LNCaP clone FGC (cell line): ENCODE data around the gene NRL.

ENCODE experiments used
- DNase-seq: peaks from one replicate; pipeline ENCODE4 v3.0.0-alpha.2; 2011; ENCODE audit warnings: low read depth
- H3K4me3 ChIP-seq: 2 replicates; pipeline ENCODE4 v1.5.1; 2011; ENCODE audit warnings: mild to moderate bottlenecking, low read depth, low read length, control low read depth
- CTCF ChIP-seq: IDR thresholded peaks from 2 replicates; pipeline ENCODE4 v1.5.1; 2012; ENCODE audit warnings: mild to moderate bottlenecking; ENCODE audit not compliant: control insufficient read depth, insufficient read depth; ENCODE audit errors: extremely low read depth

The NRL gene

GRCh38 chr14:24065408-24065807 lies 49.3 kb downstream of the NRL start:
- no peak for DNase-seq
- TF ChIP-seq CTCF = no peak
- H3K4me3 ChIP-seq = no peak overlapping the region

DNA sequence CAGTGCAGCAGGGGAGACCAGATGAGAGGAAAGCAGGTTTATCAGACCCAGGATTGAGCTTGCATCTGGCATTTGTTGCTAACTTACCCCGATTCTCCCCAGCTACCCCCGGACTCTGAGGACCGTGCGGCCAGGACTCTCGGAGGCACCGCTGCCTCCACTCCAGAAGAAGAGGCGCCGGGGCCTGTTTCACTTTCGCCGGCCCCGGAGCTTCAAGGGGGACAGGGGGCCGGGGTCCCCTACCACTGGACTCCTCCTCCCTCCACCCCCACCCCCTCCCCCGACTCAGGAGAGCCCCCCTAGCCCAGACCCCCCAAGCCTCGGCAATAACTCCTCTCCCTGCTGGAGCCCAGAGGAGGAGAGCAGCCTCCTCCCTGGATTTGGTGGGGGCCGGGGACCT lies 49.9 kb downstream of the NRL start:
- DNase-seq = no peak
- TF ChIP-seq CTCF = no peak
- no peak overlapping the region for H3K4me3 ChIP-seq

DNA sequence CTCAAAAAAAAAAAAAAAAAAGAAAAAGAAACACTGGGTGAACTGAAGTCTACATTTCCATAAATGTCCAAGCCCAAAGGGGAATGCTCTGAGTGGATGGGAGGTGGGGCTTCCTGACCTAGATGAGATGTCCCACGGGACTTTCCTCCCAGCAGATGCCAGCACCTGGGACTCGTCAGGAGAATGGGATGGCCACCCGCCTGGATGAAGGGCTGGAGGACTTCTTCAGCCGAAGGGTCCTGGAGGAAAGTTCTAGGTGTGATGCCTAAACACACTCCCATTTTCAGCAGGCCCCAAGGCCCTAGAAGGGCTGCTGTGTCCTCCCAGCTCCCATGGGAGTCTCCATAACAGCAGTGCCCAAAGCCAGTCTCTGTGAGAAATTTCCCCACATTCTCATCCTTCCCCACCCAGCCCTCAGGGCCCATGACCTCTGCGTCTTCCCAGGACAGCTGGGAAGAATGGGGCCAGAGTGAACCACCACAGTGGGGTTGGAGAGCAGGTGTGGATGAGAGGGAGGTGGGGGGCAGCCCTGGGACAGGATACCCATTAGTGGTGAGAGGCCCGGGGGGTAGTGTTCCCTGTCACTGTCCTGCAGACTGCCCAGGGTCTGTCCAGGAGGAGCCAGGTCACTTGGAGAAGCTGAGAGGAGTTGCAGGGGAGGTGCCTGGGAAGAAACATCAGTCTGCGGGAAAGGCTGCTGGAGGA lies 50.5 kb downstream of the NRL start:
- no peak overlapping the region for H3K4me3 ChIP-seq
- TF ChIP-seq CTCF = no peak
- no peak for DNase-seq

DNA sequence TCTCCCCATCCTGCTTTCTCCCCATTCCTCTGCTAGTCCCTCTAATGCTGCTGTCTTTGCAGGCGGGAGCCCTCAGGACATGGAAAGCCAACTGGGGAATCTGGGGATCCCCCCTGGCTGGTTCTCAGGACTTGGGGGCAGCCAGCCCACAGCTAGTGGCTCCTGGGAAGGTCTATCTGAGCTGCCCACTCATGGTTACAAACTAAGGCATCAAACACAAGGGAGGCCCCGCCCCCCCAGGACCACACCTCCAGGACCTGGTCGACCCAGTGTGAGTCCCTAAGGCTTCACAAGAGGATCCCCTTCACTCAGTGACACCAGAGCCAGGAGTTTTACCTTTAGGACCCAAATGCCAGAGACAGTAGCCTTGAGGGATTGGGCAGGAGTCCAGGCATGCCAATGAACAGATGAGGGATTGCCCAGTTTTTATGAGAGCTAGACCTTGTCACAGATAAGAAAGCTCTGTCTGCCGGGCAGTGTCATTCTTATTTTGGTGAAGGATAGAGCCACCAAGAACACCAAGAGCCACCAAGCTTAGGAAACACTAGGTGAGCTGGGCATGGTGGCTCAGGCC lies 51.4 kb downstream of the NRL start:
- no peak for DNase-seq
- no peak overlapping the region for H3K4me3 ChIP-seq
- TF ChIP-seq CTCF = no peak

- TF ChIP-seq CTCF = no peak
- no peak for DNase-seq
- H3K4me3 ChIP-seq = no peak overlapping the region
These were observed 52.4 kb downstream of the NRL start for GRCh38 chr14:24062216-24062980.

- DNase-seq = no peak
- TF ChIP-seq CTCF = no peak
- H3K4me3 ChIP-seq = no peak overlapping the region
These were observed 53.5 kb downstream of the NRL start for GRCh38 chr14:24060984-24061913.
